Measurements from ENCODE around the gene ANKRD39. TPM values are rescaled to one million over a fixed set of nuclear protein-coding genes. Genes with fewer than 3 reads are reported as not detected.

Gene ANKRD39
- total and polyA plus RNA-seq, 2 of the 8 experiments (the other 6 are each of a cell fraction or from before 2014, with no cell fraction given), result 18.5 to 21.3 TPM

DNA sequence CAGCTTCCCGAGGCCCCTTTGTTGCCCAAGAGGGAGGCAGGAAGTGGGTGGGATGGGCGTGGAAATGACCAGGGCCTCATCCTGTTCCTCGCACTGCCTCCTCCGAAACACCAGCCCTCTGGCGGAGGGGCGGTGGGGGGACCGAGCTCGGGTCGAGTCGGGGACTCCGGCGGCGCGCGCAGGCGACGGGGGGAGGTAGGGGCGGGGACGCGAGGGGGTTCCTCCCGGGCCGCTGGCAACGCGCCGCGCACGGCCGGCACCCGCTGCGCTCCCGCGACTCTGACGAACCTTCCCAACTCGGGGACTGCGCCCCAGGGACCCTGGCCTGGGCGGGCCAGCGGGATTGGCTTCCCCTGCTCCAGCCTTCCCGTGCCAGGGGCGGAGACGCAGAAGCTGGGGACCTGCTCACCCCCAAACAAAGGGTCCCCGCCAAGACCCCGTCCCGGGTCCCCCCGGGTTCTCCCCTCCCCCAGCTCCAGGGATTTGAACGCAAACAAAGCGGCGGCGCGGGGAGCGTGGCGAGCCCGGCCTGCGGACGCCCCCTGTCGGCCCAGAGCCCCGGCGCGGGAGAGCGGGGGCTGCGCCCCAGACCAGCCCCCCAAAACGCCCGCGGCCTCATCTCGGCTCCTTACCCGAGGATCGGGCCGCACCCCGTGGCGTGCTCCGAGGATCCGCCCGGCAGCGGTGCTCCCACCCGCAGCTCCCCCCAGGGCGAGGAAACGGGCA, 10.9 kb upstream of the ANKRD39 start (continued):
- TF ChIP-seq RFX5 (IDR thresholded peaks at IDR 0.05; ENCODE audit: borderline replicate concordance, low read depth, low read length) (no peak), HDAC6 (IDR thresholded peaks at IDR 0.05; ENCODE audit: low read depth, low read length) (no peak), SP4 (IDR thresholded peaks at IDR 0.05; ENCODE audit: low read length) (no peak), POLR2A (IDR thresholded peaks at IDR 0.05; ENCODE audit: control extremely low read depth in 1 of 2, low read depth in 2 of 2, low read length in 2 of 2) (peak in 1 of 2 experiments; percentile 81; a peak in 2 of 3 replicates), EZH2 (IDR thresholded peaks at IDR 0.05; ENCODE audit: low read depth, low read length, severe bottlenecking) (no peak), SP2 (IDR thresholded peaks at IDR 0.05; ENCODE audit: low read length) (no peak), HDAC2 (IDR thresholded peaks at IDR 0.05; ENCODE audit: borderline replicate concordance in 1 of 2, low read depth in 2 of 2, low read length in 2 of 2) (peak in 1 of 2 experiments; percentile 78; a peak in 1 of 4 replicates), MAX (IDR thresholded peaks at IDR 0.05) (peak; percentile 66), CEBPB (IDR thresholded peaks at IDR 0.05; ENCODE audit: low read depth, low read length) (0 out of 2 replicates have a peak, but pooled peaks have one; percentile 36), FOSL1 (IDR thresholded peaks at IDR 0.05; ENCODE audit: insufficient read depth, low read depth, low read length) (no peak), POLR2AphosphoS5 (IDR thresholded peaks at IDR 0.05; ENCODE audit: low read depth, low read length) (peak; percentile 65), BRCA1 (IDR thresholded peaks at IDR 0.05; ENCODE audit: low read depth, low read length) (no peak), SUZ12 (IDR thresholded peaks at IDR 0.05; ENCODE audit: low read length) (no peak), KDM5A (IDR thresholded peaks at IDR 0.05; ENCODE audit: low read length) (no peak), CHD1 (IDR thresholded peaks at IDR 0.05; ENCODE audit: low read depth, low read length) (no peak), CTBP2 (IDR thresholded peaks at IDR 0.05; ENCODE audit: borderline replicate concordance, insufficient read depth, insufficient read length, low read length) (no peak), SIRT6 (IDR thresholded peaks at IDR 0.05; ENCODE audit: low read length) (no peak), TBP (IDR thresholded peaks at IDR 0.05; ENCODE audit: low read depth, low read length) (no peak), RNF2 (IDR thresholded peaks at IDR 0.05; ENCODE audit: borderline replicate concordance, low read depth, low read length, missing control alignments, poor library complexity, severe bottlenecking) (no peak), KDM1A (IDR thresholded peaks at IDR 0.05; ENCODE audit: borderline replicate concordance, low read length) (0 out of 2 replicates have a peak, but pooled peaks have one; percentile 23), TAF7 (optimal IDR thresholded peaks at IDR 0.05; ENCODE audit: borderline replicate concordance, low read depth, low read length) (peak; percentile 25), SRF (IDR thresholded peaks at IDR 0.05; ENCODE audit: low read depth, low read length) (no peak), CREB1 (IDR thresholded peaks at IDR 0.05) (no peak; the same call in 1 of the 2 replicates), BACH1 (IDR thresholded peaks at IDR 0.05; ENCODE audit: low read length) (peak; percentile 59; the same call in 1 of the 2 replicates)
- TF ChIP-seq, protein P1, sequence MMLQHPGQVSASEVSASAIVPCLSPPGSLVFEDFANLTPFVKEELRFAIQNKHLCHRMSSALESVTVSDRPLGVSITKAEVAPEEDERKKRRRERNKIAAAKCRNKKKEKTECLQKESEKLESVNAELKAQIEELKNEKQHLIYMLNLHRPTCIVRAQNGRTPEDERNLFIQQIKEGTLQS (IDR thresholded peaks at IDR 0.05; ENCODE audit: insufficient read depth, low read depth, low read length), result no peak

Measured in H1 (cell line).